Measurements from ENCODE around the gene RPL21.
"Not testable (repeated sequence)": the region's sequence is repeated elsewhere in the genome, so short reads cannot be mapped to it uniquely, and the experiment has no call there.

The RPL21 gene

GRCh38 chr13:27208514-27208913 is 42.8 kb upstream of the RPL21 start:
- Histone ChIP-seq H4K20me1 (ENCODE audit: low read depth, low read length) (no peaks in the 10 kb centered on the region), H3K4me2 (ENCODE audit: low read depth, low read length, poor library complexity, severe bottlenecking) (no peak overlapping the region), H3K4me3 (ENCODE audit: insufficient read depth, low read length, poor library complexity, severe bottlenecking) (no peak overlapping the region), H3K27ac (ENCODE audit: low read depth, low read length) (no peak overlapping the region), H2AFZ (ENCODE audit: low read depth, low read length, severe bottlenecking) (no peak overlapping the region), H3F3A (ENCODE audit: insufficient read depth) (no peaks in the 10 kb centered on the region), H3K36me3 (ENCODE audit: low read length) (no peaks in the 10 kb centered on the region), H3K27me3 (ENCODE audit: low read length) (no peaks in the 10 kb centered on the region), H3K9me2 (replicated peaks; ENCODE audit: insufficient read depth, low read length) (no peaks in the 10 kb centered on the region), H3K9me3 (ENCODE audit: insufficient read depth, low read length) (no peaks in the 10 kb centered on the region), H3K79me2 (ENCODE audit: insufficient read depth, low read length) (no peaks in the 10 kb centered on the region), H3K9ac (ENCODE audit: low read length) (no peak overlapping the region)
- TF ChIP-seq CTCF (IDR thresholded peaks at IDR 0.05; ENCODE audit: insufficient read depth, low read length, poor library complexity, severe bottlenecking), result no peak
- no peak for TF ChIP-seq EZH2phosphoT487 (conservative IDR thresholded peaks at IDR 0.05; ENCODE audit: low read length)

- H3K4me3 ChIP-seq (ENCODE audit: insufficient read depth, low read length, poor library complexity, severe bottlenecking), result no peak overlapping the region
- H3K9me2 ChIP-seq (replicated peaks; ENCODE audit: insufficient read depth, low read length), result no peaks in the 10 kb centered on the region
- no peak overlapping the region for H3K4me2 ChIP-seq (ENCODE audit: low read depth, low read length, poor library complexity, severe bottlenecking)
- no peak for TF ChIP-seq CTCF (IDR thresholded peaks at IDR 0.05; ENCODE audit: insufficient read depth, low read length, poor library complexity, severe bottlenecking)
- no peak for TF ChIP-seq EZH2phosphoT487 (conservative IDR thresholded peaks at IDR 0.05; ENCODE audit: low read length)
- no peaks in the 10 kb centered on the region for H3K9me3 ChIP-seq (ENCODE audit: insufficient read depth, low read length)
- H3K27ac ChIP-seq (ENCODE audit: low read depth, low read length), result no peak overlapping the region
- H3K9ac ChIP-seq (ENCODE audit: low read length), result no peak overlapping the region
- no peaks in the 10 kb centered on the region for H3K36me3 ChIP-seq (ENCODE audit: low read length)
- no peaks in the 10 kb centered on the region for H3K27me3 ChIP-seq (ENCODE audit: low read length)
- no peaks in the 10 kb centered on the region for H3K79me2 ChIP-seq (ENCODE audit: insufficient read depth, low read length)
- H2AFZ ChIP-seq (ENCODE audit: low read depth, low read length, severe bottlenecking), result no peak overlapping the region
- no peaks in the 10 kb centered on the region for H3F3A ChIP-seq (ENCODE audit: insufficient read depth)
- H4K20me1 ChIP-seq (ENCODE audit: low read depth, low read length), result no peaks in the 10 kb centered on the region
Measured at GRCh38 chr13:27211271-27211670, 40.1 kb upstream of the RPL21 start.

- Histone ChIP-seq H3K27me3 (ENCODE audit: low read length) (no peaks in the 10 kb centered on the region), H3F3A (ENCODE audit: insufficient read depth) (no peaks in the 10 kb centered on the region), H3K9me3 (ENCODE audit: insufficient read depth, low read length) (no peaks in the 10 kb centered on the region), H3K4me3 (ENCODE audit: insufficient read depth, low read length, poor library complexity, severe bottlenecking) (no peak overlapping the region), H3K9me2 (replicated peaks; ENCODE audit: insufficient read depth, low read length) (no peaks in the 10 kb centered on the region), H2AFZ (ENCODE audit: low read depth, low read length, severe bottlenecking) (no peak overlapping the region), H3K36me3 (ENCODE audit: low read length) (no peaks in the 10 kb centered on the region), H3K27ac (ENCODE audit: low read depth, low read length) (no peak overlapping the region), H3K4me2 (ENCODE audit: low read depth, low read length, poor library complexity, severe bottlenecking) (no peak overlapping the region), H3K9ac (ENCODE audit: low read length) (no peak overlapping the region), H4K20me1 (ENCODE audit: low read depth, low read length) (no peaks in the 10 kb centered on the region), H3K79me2 (ENCODE audit: insufficient read depth, low read length) (no peaks in the 10 kb centered on the region)
- no peak for TF ChIP-seq CTCF (IDR thresholded peaks at IDR 0.05; ENCODE audit: insufficient read depth, low read length, poor library complexity, severe bottlenecking)
- TF ChIP-seq EZH2phosphoT487 (conservative IDR thresholded peaks at IDR 0.05; ENCODE audit: low read length), result no peak
Measured at GRCh38 chr13:27211771-27212364, 39.5 kb upstream of the RPL21 start.

- H3K36me3 ChIP-seq (ENCODE audit: low read length); H4K20me1 ChIP-seq (ENCODE audit: low read depth, low read length); H3K79me2 ChIP-seq (ENCODE audit: insufficient read depth, low read length); H3F3A ChIP-seq (ENCODE audit: insufficient read depth); H3K4me3 ChIP-seq (ENCODE audit: insufficient read depth, low read length, poor library complexity, severe bottlenecking); H3K9me2 ChIP-seq (replicated peaks; ENCODE audit: insufficient read depth, low read length); H3K27ac ChIP-seq (ENCODE audit: low read depth, low read length); H3K9ac ChIP-seq (ENCODE audit: low read length); H3K9me3 ChIP-seq (ENCODE audit: insufficient read depth, low read length); H3K27me3 ChIP-seq (ENCODE audit: low read length); H2AFZ ChIP-seq (ENCODE audit: low read depth, low read length, severe bottlenecking); H3K4me2 ChIP-seq (ENCODE audit: low read depth, low read length, poor library complexity, severe bottlenecking): not testable (repeated sequence)
Measured at GRCh38 chr13:27213386-27213785, 38.0 kb upstream of the RPL21 start.

- H3K4me2 ChIP-seq (ENCODE audit: low read depth, low read length, poor library complexity, severe bottlenecking); H3K9me2 ChIP-seq (replicated peaks; ENCODE audit: insufficient read depth, low read length); H3K36me3 ChIP-seq (ENCODE audit: low read length); H3K9ac ChIP-seq (ENCODE audit: low read length); H3K4me3 ChIP-seq (ENCODE audit: insufficient read depth, low read length, poor library complexity, severe bottlenecking); H2AFZ ChIP-seq (ENCODE audit: low read depth, low read length, severe bottlenecking); H4K20me1 ChIP-seq (ENCODE audit: low read depth, low read length); H3K27me3 ChIP-seq (ENCODE audit: low read length); H3K79me2 ChIP-seq (ENCODE audit: insufficient read depth, low read length); H3K9me3 ChIP-seq (ENCODE audit: insufficient read depth, low read length); H3K27ac ChIP-seq (ENCODE audit: low read depth, low read length): not testable (repeated sequence)
- peaks cover 18% of the 10 kb centered on the region for H3F3A ChIP-seq (ENCODE audit: insufficient read depth)
Measured at GRCh38 chr13:27217791-27218190, 33.6 kb upstream of the RPL21 start.

GRCh38 chr13:27218861-27219260 is 32.5 kb upstream of the RPL21 start:
- 0 out of 2 replicates have a peak overlapping the region, but pooled peaks have one; percentile 21 for H3K9ac ChIP-seq (ENCODE audit: low read length)
- not testable (repeated sequence) for H3K4me2 ChIP-seq (ENCODE audit: low read depth, low read length, poor library complexity, severe bottlenecking); H2AFZ ChIP-seq (ENCODE audit: low read depth, low read length, severe bottlenecking); H3K9me3 ChIP-seq (ENCODE audit: insufficient read depth, low read length); H4K20me1 ChIP-seq (ENCODE audit: low read depth, low read length); H3K4me3 ChIP-seq (ENCODE audit: insufficient read depth, low read length, poor library complexity, severe bottlenecking); H3K9me2 ChIP-seq (replicated peaks; ENCODE audit: insufficient read depth, low read length); H3K36me3 ChIP-seq (ENCODE audit: low read length); H3K79me2 ChIP-seq (ENCODE audit: insufficient read depth, low read length); H3K27me3 ChIP-seq (ENCODE audit: low read length)
- peak overlapping the region; percentile 63 for H3K27ac ChIP-seq (ENCODE audit: low read depth, low read length)
- H3F3A ChIP-seq (ENCODE audit: insufficient read depth), result peaks cover 29% of the 10 kb centered on the region

Measured in SU-DHL-6 (cell line).